ENCODE data around the gene C19orf81. TPM values are rescaled to one million over a fixed set of nuclear protein-coding genes. Genes with fewer than 3 reads are reported as not detected.

Gene C19orf81
- total and polyA plus RNA-seq, 2 of the 13 experiments (the other 11 are each of a cell fraction or from before 2014, with no cell fraction given) = not detected

DNA sequence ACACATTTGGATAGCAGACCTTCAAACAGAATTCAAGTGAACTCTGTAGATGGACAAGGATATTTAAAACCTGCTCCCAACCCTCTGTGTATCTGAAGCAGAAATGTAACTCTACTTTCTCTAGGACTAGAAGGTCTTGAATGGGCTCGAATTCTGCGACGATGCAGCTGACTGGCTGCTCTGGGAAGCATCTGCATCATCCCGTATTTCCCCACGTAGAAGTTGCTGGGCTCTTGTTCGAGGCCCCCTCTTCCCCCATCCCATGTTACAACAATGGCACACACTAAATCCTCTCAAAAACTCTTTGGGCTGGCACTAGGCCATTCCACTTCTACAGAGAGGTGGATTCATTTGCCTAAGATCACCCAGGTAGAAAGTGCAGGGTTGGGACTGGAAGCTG is 15.0 kb downstream of the C19orf81 start (continued):
- TF ChIP-seq, protein P1, sequence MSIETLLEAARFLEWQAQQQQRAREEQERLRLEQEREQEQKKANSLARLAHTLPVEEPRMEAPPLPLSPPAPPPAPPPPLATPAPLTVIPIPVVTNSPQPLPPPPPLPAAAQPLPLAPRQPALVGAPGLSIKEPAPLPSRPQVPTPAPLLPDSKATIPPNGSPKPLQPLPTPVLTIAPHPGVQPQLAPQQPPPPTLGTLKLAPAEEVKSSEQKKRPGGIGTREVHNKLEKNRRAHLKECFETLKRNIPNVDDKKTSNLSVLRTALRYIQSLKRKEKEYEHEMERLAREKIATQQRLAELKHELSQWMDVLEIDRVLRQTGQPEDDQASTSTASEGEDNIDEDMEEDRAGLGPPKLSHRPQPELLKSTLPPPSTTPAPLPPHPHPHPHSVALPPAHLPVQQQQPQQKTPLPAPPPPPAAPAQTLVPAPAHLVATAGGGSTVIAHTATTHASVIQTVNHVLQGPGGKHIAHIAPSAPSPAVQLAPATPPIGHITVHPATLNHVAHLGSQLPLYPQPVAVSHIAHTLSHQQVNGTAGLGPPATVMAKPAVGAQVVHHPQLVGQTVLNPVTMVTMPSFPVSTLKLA (IDR thresholded peaks at IDR 0.05) = no peak
- no peak for TF ChIP-seq XRCC5 (optimal IDR thresholded peaks at IDR 0.05; ENCODE audit: low read length)
- TF ChIP-seq DMAP1 (CRISPR knock-in tag; IDR thresholded peaks at IDR 0.05) = no peak
- TF ChIP-seq NCOA5 (CRISPR knock-in tag; IDR thresholded peaks at IDR 0.05) = no peak
- TF ChIP-seq ZNF790 (CRISPR knock-in tag; IDR thresholded peaks at IDR 0.05; ENCODE audit: borderline replicate concordance) = no peak
- TF ChIP-seq ZNF124 (CRISPR knock-in tag; IDR thresholded peaks at IDR 0.05) = no peak
- TF ChIP-seq REXO4 (CRISPR knock-in tag; IDR thresholded peaks at IDR 0.05; ENCODE audit: borderline replicate concordance) = no peak
- TF ChIP-seq ZNF598 (CRISPR knock-in tag; IDR thresholded peaks at IDR 0.05; ENCODE audit: borderline replicate concordance) = no peak

DNA sequence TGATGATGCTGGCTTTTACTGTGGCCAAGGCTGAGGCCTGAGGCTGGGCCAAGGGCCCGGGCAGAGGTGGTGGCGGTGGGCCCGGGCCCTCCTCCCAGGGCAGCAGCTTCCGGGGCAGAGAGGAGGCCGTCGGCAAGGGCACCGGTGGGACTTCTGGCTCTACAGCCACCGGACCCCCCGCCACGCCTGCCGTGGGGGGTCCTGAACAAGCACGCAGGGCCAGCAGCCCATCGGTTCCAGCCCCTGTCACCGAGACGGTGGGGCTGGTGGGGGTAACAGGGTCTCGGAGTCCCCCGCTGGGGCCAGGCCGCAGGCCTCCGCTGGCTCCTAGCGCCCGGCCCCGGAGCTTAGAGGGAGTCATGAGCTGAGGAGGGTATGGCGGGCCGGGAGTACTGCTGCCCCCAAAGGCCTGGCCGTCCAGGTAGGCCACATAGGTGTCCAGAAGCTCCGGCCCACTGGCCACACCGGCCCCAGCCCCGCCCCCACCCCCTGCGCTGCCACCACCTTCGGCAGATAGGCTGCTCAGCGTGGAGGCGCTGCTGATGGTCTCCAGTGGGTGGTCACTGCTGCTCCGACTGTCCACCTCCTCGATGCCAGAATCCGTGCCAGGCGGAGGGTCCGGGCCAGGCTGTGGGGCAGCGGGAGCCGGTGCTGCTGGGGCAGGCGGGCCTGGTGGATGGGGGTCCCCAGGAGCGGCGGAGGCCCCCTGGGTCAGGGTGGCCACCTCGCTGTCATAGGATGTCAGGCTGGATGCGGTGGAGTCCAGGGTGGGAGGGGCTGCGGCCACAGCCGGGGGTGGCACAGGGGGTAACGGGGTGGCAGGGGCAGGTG is 17.3 kb downstream of the C19orf81 start:
- no peak overlapping the region for H3K4me3 ChIP-seq (replicated peaks in 1 of 3; ENCODE audit: insufficient read depth in 1 of 3, low read depth in 2 of 3, low read length in 3 of 3)
- intact Hi-C loops (cut with micrococcal nuclease; ENCODE audit: unreplicated experiment) (no loop called here), in situ Hi-C loops (cut with HindIII; ENCODE audit: extremely low pct_ligation_motif_present, low pct_unique_long_range_greater_than_20kb) (no loop called here)
- no peak overlapping the region for H2AFZ ChIP-seq (ENCODE audit: low read length)
- no peaks in the 10 kb centered on the region for H4K20me1 ChIP-seq (ENCODE audit: insufficient read depth, low read length)
- H3K36me3 ChIP-seq (replicated peaks in 1 of 2; ENCODE audit: control insufficient read depth in 1 of 2, insufficient read depth in 2 of 2, low read length in 2 of 2) = no peaks in the 10 kb centered on the region
- H3K9me3 ChIP-seq (ENCODE audit: low read length) = no peaks in the 10 kb centered on the region; the same call in 1 of the 2 replicates
- TF ChIP-seq ZNF546 (CRISPR knock-in tag; conservative IDR thresholded peaks at IDR 0.05) = no peak
- TF ChIP-seq, protein P2, sequence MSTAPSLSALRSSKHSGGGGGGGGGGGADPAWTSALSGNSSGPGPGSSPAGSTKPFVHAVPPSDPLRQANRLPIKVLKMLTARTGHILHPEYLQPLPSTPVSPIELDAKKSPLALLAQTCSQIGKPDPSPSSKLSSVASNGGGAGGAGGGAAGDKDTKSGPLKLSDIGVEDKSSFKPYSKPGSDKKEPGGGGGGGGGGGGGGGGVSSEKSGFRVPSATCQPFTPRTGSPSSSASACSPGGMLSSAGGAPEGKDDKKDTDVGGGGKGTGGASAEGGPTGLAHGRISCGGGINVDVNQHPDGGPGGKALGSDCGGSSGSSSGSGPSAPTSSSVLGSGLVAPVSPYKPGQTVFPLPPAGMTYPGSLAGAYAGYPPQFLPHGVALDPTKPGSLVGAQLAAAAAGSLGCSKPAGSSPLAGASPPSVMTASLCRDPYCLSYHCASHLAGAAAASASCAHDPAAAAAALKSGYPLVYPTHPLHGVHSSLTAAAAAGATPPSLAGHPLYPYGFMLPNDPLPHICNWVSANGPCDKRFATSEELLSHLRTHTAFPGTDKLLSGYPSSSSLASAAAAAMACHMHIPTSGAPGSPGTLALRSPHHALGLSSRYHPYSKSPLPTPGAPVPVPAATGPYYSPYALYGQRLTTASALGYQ (CRISPR knock-in tag; IDR thresholded peaks at IDR 0.05) = no peak
- ATAC-seq (no peak; the same call in 2 of the 3 replicates), DNase-seq (ENCODE audit: low spot score) (no peak), FAIRE-seq (no peak)
- H3K27ac ChIP-seq (ENCODE audit: extremely low read length, insufficient read depth, low read length) = no peak overlapping the region
- no peaks in the 10 kb centered on the region for H3K4me1 ChIP-seq (ENCODE audit: insufficient read depth, low read length)
- WGBS (ENCODE audit: low lambda C conversion rate) = 34% methylated on average over 7 of the region's 47 CpGs
- H3K4me2 ChIP-seq (ENCODE audit: low read depth, low read length) = no peak overlapping the region
- H3K79me2 ChIP-seq (ENCODE audit: insufficient read depth, low read length) = no peaks in the 10 kb centered on the region
- ChIA-PET CTCF (ENCODE audit: low intra/inter-chr PET ratio, low total read pairs) (no interaction called here), POLR2A (no interaction called here)
- BruUV-seq (replicated peaks) = no TSS peak
- H3K9ac ChIP-seq (ENCODE audit: insufficient read depth, low read depth, low read length) = no peak overlapping the region
- peaks cover 1 to 20% of the 10 kb centered on the region in 2 experiments; a peak in 4 of 5 replicates for H3K27me3 ChIP-seq (ENCODE audit: control insufficient read depth in 1 of 2, insufficient read depth in 2 of 2, low read length in 2 of 2)

Data from HepG2 (cell line).